ENCODE data around the gene KNCN. TPM values are rescaled to one million over a fixed set of nuclear protein-coding genes. Genes with fewer than 3 reads are reported as not detected.

The KNCN gene
- total RNA-seq, 1 donor from 2014 or later, result not detected

- H3K4me1 ChIP-seq, result peaks cover 11% of the 10 kb centered on the region
- H3K36me3 ChIP-seq, result no peaks in the 10 kb centered on the region
- H2AFZ ChIP-seq (replicated peaks), result no peak overlapping the region
- no peak overlapping the region for H3K9ac ChIP-seq
- H4K20me1 ChIP-seq (ENCODE audit: low read depth), result peaks cover 5% of the 10 kb centered on the region
- TF ChIP-seq EZH2 (IDR thresholded peaks at IDR 0.05) (no peak), CTCF (IDR thresholded peaks at IDR 0.05) (no peak), EZH2phosphoT487 (IDR thresholded peaks at IDR 0.05) (no peak)
- H3K4me2 ChIP-seq, result no peak overlapping the region
- no peak overlapping the region for H3K4me3 Mint-ChIP-seq
- H3K9me3 ChIP-seq (ENCODE audit: low read depth), result no peaks in the 10 kb centered on the region
- H3K4me1 Mint-ChIP-seq, result peaks cover 42% of the 10 kb centered on the region
- DNase-seq (ENCODE audit: low spot score), result no peak
- H3F3A ChIP-seq (ENCODE audit: low read depth), result peaks cover 13% of the 10 kb centered on the region
- peaks cover 3% of the 10 kb centered on the region for H3K36me3 Mint-ChIP-seq
- no peaks in the 10 kb centered on the region for H3K27me3 ChIP-seq
- H3K27ac ChIP-seq, result no peak overlapping the region
- no peak overlapping the region for H3K4me3 ChIP-seq
- no peaks in the 10 kb centered on the region for H3K9me3 Mint-ChIP-seq
- H3K27ac Mint-ChIP-seq, result no peak overlapping the region
- H3K27me3 Mint-ChIP-seq (ENCODE audit: insufficient read depth, low read depth), result peaks cover 14% of the 10 kb centered on the region
- H3K79me2 ChIP-seq (ENCODE audit: low read depth), result no peaks in the 10 kb centered on the region
These were observed 2.8 kb upstream of the KNCN start for GRCh38 chr1:46554236-46554596.

- H3K9me3 Mint-ChIP-seq, result no peaks in the 10 kb centered on the region
- no peak overlapping the region for H3K27ac ChIP-seq
- no peaks in the 10 kb centered on the region for H3K27me3 ChIP-seq
- peaks cover 3% of the 10 kb centered on the region for H3K36me3 Mint-ChIP-seq
- H3K4me2 ChIP-seq, result no peak overlapping the region
- H3K79me2 ChIP-seq (ENCODE audit: low read depth), result no peaks in the 10 kb centered on the region
- no peaks in the 10 kb centered on the region for H3K9me3 ChIP-seq (ENCODE audit: low read depth)
- H3K36me3 ChIP-seq, result no peaks in the 10 kb centered on the region
- H3K4me3 ChIP-seq, result no peak overlapping the region
- H3K4me3 Mint-ChIP-seq, result no peak overlapping the region
- H3K4me1 Mint-ChIP-seq, result peaks cover 38% of the 10 kb centered on the region
- peaks cover 7% of the 10 kb centered on the region for H3F3A ChIP-seq (ENCODE audit: low read depth)
- TF ChIP-seq EZH2 (IDR thresholded peaks at IDR 0.05), result no peak
- TF ChIP-seq CTCF (IDR thresholded peaks at IDR 0.05), result peak; percentile 12
- H3K27ac Mint-ChIP-seq, result no peak overlapping the region
- peaks cover 16% of the 10 kb centered on the region for H3K27me3 Mint-ChIP-seq (ENCODE audit: insufficient read depth, low read depth)
- no peak overlapping the region for H3K9ac ChIP-seq
- H3K4me1 ChIP-seq, result peaks cover 6% of the 10 kb centered on the region
- H4K20me1 ChIP-seq (ENCODE audit: low read depth), result no peaks in the 10 kb centered on the region
- no peak for DNase-seq (ENCODE audit: low spot score)
- no peak overlapping the region for H2AFZ ChIP-seq (replicated peaks)
These were observed 2.1 kb upstream of the KNCN start for GRCh38 chr1:46553506-46553905.

GRCh38 chr1:46552357-46553237 is 1.1 kb upstream of the KNCN start:
- Histone ChIP-seq H3K36me3 (no peaks in the 10 kb centered on the region), H3F3A (ENCODE audit: low read depth) (no peaks in the 10 kb centered on the region), H3K79me2 (ENCODE audit: low read depth) (no peaks in the 10 kb centered on the region), H4K20me1 (ENCODE audit: low read depth) (no peaks in the 10 kb centered on the region), H3K27me3 (peaks cover 4% of the 10 kb centered on the region), H3K27ac (no peak overlapping the region), H3K9me3 (ENCODE audit: low read depth) (no peaks in the 10 kb centered on the region), H3K4me1 (no peaks in the 10 kb centered on the region), H3K4me3 (no peak overlapping the region), H3K4me2 (no peak overlapping the region), H3K9ac (no peak overlapping the region), H2AFZ (replicated peaks) (no peak overlapping the region)
- Mint-ChIP-seq H3K27ac (peak overlapping the region; percentile 67), H3K9me3 (no peaks in the 10 kb centered on the region), H3K4me3 (peak overlapping the region; percentile 35), H3K36me3 (no peaks in the 10 kb centered on the region), H3K4me1 (peaks cover 31% of the 10 kb centered on the region), H3K27me3 (ENCODE audit: insufficient read depth, low read depth) (peaks cover 16% of the 10 kb centered on the region)
- no peak for DNase-seq (ENCODE audit: low spot score)
- TF ChIP-seq CTCF (IDR thresholded peaks at IDR 0.05) (no peak), EZH2phosphoT487 (IDR thresholded peaks at IDR 0.05) (no peak), EZH2 (IDR thresholded peaks at IDR 0.05) (no peak)
